Activated naive CD8-positive, alpha-beta T cell treated with anti-CD3 and anti-CD28 coated beads for 36 hours (primary cell): ENCODE measurements around the gene SLC35D3. TPM values are rescaled to one million over a fixed set of nuclear protein-coding genes. Genes with fewer than 3 reads are reported as not detected.
"Not testable (repeated sequence)": the region's sequence is repeated elsewhere in the genome, so short reads cannot be mapped to it uniquely, and the experiment has no call there.

ENCODE experiments used
- DNase-seq: peaks from one replicate; pipeline ENCODE4 v3.0.0; 2021
- H3K27ac Mint-ChIP-seq: one replicate; pipeline ENCODE4 v1.8.0; 2022; ENCODE audit warnings: mild to moderate bottlenecking, moderate library complexity, mixed read lengths
- H3K27me3 Mint-ChIP-seq: one replicate; pipeline ENCODE4 v1.8.0; 2022; ENCODE audit warnings: mild to moderate bottlenecking, mixed read lengths
- H3K36me3 Mint-ChIP-seq: one replicate; pipeline ENCODE4 v1.8.0; 2021; ENCODE audit warnings: mild to moderate bottlenecking, mixed read lengths
- H3K4me1 Mint-ChIP-seq: one replicate; pipeline ENCODE4 v1.8.0; 2021; ENCODE audit warnings: mixed read lengths
- H3K4me3 Mint-ChIP-seq: one replicate; pipeline ENCODE4 v1.8.0; 2022; ENCODE audit warnings: mild to moderate bottlenecking, moderate library complexity, mixed read lengths
- H3K9me3 Mint-ChIP-seq: one replicate; pipeline ENCODE4 v1.8.0; 2022; ENCODE audit warnings: mixed read lengths
- total RNA-seq, 2 experiments: library from RNA; stranded (reverse); gene quantifications; one replicate each; pipeline ENCODE4 v1.2.3, GENCODE V29; 2021

The SLC35D3 gene
- total RNA-seq, 2 experiments from 2014 or later, result not detected

- DNase-seq, H3K27me3 Mint-ChIP-seq, H3K4me1 Mint-ChIP-seq, H3K9me3 Mint-ChIP-seq, H3K27ac Mint-ChIP-seq, H3K36me3 Mint-ChIP-seq, H3K4me3 Mint-ChIP-seq: not testable (repeated sequence)
Observed at GRCh38 chr6:136949957-136950356, 27.9 kb downstream of the SLC35D3 start.

- peaks cover 1% of the 10 kb centered on the region for H3K36me3 Mint-ChIP-seq
- peaks cover 4% of the 10 kb centered on the region for H3K9me3 Mint-ChIP-seq
- H3K27ac Mint-ChIP-seq, result no peak overlapping the region
- H3K27me3 Mint-ChIP-seq, result peaks cover 4% of the 10 kb centered on the region
- no peak for DNase-seq
- no peaks in the 10 kb centered on the region for H3K4me1 Mint-ChIP-seq
- H3K4me3 Mint-ChIP-seq, result no peak overlapping the region
Observed at GRCh38 chr6:136950436-136951126, 28.5 kb downstream of the SLC35D3 start.

GRCh38 chr6:136952714-136953260 lies 30.7 kb downstream of the SLC35D3 start:
- H3K27ac Mint-ChIP-seq, result no peak overlapping the region
- H3K9me3 Mint-ChIP-seq, result peaks cover 4% of the 10 kb centered on the region
- peaks cover 1% of the 10 kb centered on the region for H3K36me3 Mint-ChIP-seq
- H3K27me3 Mint-ChIP-seq, result peaks cover 6% of the 10 kb centered on the region
- H3K4me1 Mint-ChIP-seq, result peaks cover 4% of the 10 kb centered on the region
- no peak for DNase-seq
- H3K4me3 Mint-ChIP-seq, result no peak overlapping the region

GRCh38 chr6:136955123-136955522 lies 33.0 kb downstream of the SLC35D3 start:
- Mint-ChIP-seq H3K27me3 (peaks cover 7% of the 10 kb centered on the region), H3K9me3 (no peaks in the 10 kb centered on the region), H3K36me3 (no peaks in the 10 kb centered on the region), H3K4me1 (peaks cover 4% of the 10 kb centered on the region), H3K27ac (no peak overlapping the region), H3K4me3 (no peak overlapping the region)
- DNase-seq, result no peak

- Mint-ChIP-seq H3K4me1 (peaks cover 4% of the 10 kb centered on the region), H3K36me3 (no peaks in the 10 kb centered on the region), H3K4me3 (no peak overlapping the region), H3K9me3 (no peaks in the 10 kb centered on the region), H3K27me3 (peaks cover 10% of the 10 kb centered on the region), H3K27ac (no peak overlapping the region)
- no peak for DNase-seq
Observed at GRCh38 chr6:136956590-136957544, 34.8 kb downstream of the SLC35D3 start.

GRCh38 chr6:136958168-136958567 lies 36.1 kb downstream of the SLC35D3 start:
- H3K4me3 Mint-ChIP-seq, result no peak overlapping the region
- no peaks in the 10 kb centered on the region for H3K36me3 Mint-ChIP-seq
- H3K27me3 Mint-ChIP-seq, result peaks cover 11% of the 10 kb centered on the region
- no peaks in the 10 kb centered on the region for H3K9me3 Mint-ChIP-seq
- no peak overlapping the region for H3K27ac Mint-ChIP-seq
- peaks cover 4% of the 10 kb centered on the region for H3K4me1 Mint-ChIP-seq
- DNase-seq, result no peak

- H3K27me3 Mint-ChIP-seq, result peaks cover 11% of the 10 kb centered on the region
- H3K4me3 Mint-ChIP-seq, result no peak overlapping the region
Observed at GRCh38 chr6:136959471-136959891, 37.4 kb downstream of the SLC35D3 start.

GRCh38 chr6:136959935-136960334 lies 37.8 kb downstream of the SLC35D3 start:
- H3K27me3 Mint-ChIP-seq, result peaks cover 11% of the 10 kb centered on the region
- not testable (repeated sequence) for H3K36me3 Mint-ChIP-seq, H3K4me1 Mint-ChIP-seq, H3K27ac Mint-ChIP-seq, H3K4me3 Mint-ChIP-seq, H3K9me3 Mint-ChIP-seq, DNase-seq

More at GRCh38 chr6:136959471-136959891, 37.4 kb downstream of the SLC35D3 start:
- Mint-ChIP-seq H3K36me3 (no peaks in the 10 kb centered on the region), H3K9me3 (no peaks in the 10 kb centered on the region), H3K4me1 (peaks cover 4% of the 10 kb centered on the region), H3K27ac (no peak overlapping the region)
- DNase-seq, result no peak

- H3K4me3 Mint-ChIP-seq, result no peak overlapping the region
- H3K27ac Mint-ChIP-seq, result no peak overlapping the region
- no peak for DNase-seq
- H3K27me3 Mint-ChIP-seq, result peaks cover 14% of the 10 kb centered on the region
- no peaks in the 10 kb centered on the region for H3K36me3 Mint-ChIP-seq
- H3K9me3 Mint-ChIP-seq, result no peaks in the 10 kb centered on the region
- peaks cover 4% of the 10 kb centered on the region for H3K4me1 Mint-ChIP-seq
Observed at GRCh38 chr6:136960781-136961180, 38.7 kb downstream of the SLC35D3 start.

GRCh38 chr6:136961848-136962247 lies 39.7 kb downstream of the SLC35D3 start:
- no peak overlapping the region for H3K27ac Mint-ChIP-seq
- H3K4me1 Mint-ChIP-seq, result peaks cover under 1% of the 10 kb centered on the region
- H3K4me3 Mint-ChIP-seq, result no peak overlapping the region
- H3K36me3 Mint-ChIP-seq, result no peaks in the 10 kb centered on the region
- no peaks in the 10 kb centered on the region for H3K9me3 Mint-ChIP-seq
- DNase-seq, result no peak
- H3K27me3 Mint-ChIP-seq, result peaks cover 24% of the 10 kb centered on the region

- Mint-ChIP-seq H3K4me1 (no peaks in the 10 kb centered on the region), H3K27me3 (peaks cover 26% of the 10 kb centered on the region)
Observed at GRCh38 chr6:136962661-136963060, 40.6 kb downstream of the SLC35D3 start.

GRCh38 chr6:136963259-136963658 lies 41.2 kb downstream of the SLC35D3 start:
- no peak for DNase-seq
- Mint-ChIP-seq H3K27me3 (peaks cover 31% of the 10 kb centered on the region), H3K27ac (no peak overlapping the region), H3K9me3 (no peaks in the 10 kb centered on the region), H3K4me3 (no peak overlapping the region), H3K36me3 (no peaks in the 10 kb centered on the region), H3K4me1 (no peaks in the 10 kb centered on the region)

More at GRCh38 chr6:136962661-136963060, 40.6 kb downstream of the SLC35D3 start:
- no peak overlapping the region for H3K4me3 Mint-ChIP-seq
- no peaks in the 10 kb centered on the region for H3K36me3 Mint-ChIP-seq
- H3K27ac Mint-ChIP-seq, result no peak overlapping the region
- no peaks in the 10 kb centered on the region for H3K9me3 Mint-ChIP-seq
- no peak for DNase-seq

GRCh38 chr6:136964398-136964797 lies 42.3 kb downstream of the SLC35D3 start:
- no peak for DNase-seq
- no peak overlapping the region for H3K4me3 Mint-ChIP-seq
- H3K9me3 Mint-ChIP-seq, result no peaks in the 10 kb centered on the region
- no peaks in the 10 kb centered on the region for H3K36me3 Mint-ChIP-seq
- H3K27ac Mint-ChIP-seq, result no peak overlapping the region
- H3K4me1 Mint-ChIP-seq, result no peaks in the 10 kb centered on the region
- peaks cover 34% of the 10 kb centered on the region for H3K27me3 Mint-ChIP-seq

GRCh38 chr6:136967876-136968752 lies 46.0 kb downstream of the SLC35D3 start:
- Mint-ChIP-seq H3K36me3 (no peaks in the 10 kb centered on the region), H3K27ac (no peak overlapping the region), H3K9me3 (no peaks in the 10 kb centered on the region), H3K4me1 (no peaks in the 10 kb centered on the region), H3K4me3 (no peak overlapping the region), H3K27me3 (peaks cover 25% of the 10 kb centered on the region)
- peak; percentile 57 for DNase-seq
